NOMO-1 (cell line): Measurements from ENCODE around the gene RASSF4.

Experiments
- DNase-seq, 2 experiments: peaks; one replicate each; lab custom pipeline; 2025; ENCODE audit not compliant: unreplicated experiment in 2 of 2; lab: John Stamatoyannopoulos, UW

RASSF4 gene

DNA sequence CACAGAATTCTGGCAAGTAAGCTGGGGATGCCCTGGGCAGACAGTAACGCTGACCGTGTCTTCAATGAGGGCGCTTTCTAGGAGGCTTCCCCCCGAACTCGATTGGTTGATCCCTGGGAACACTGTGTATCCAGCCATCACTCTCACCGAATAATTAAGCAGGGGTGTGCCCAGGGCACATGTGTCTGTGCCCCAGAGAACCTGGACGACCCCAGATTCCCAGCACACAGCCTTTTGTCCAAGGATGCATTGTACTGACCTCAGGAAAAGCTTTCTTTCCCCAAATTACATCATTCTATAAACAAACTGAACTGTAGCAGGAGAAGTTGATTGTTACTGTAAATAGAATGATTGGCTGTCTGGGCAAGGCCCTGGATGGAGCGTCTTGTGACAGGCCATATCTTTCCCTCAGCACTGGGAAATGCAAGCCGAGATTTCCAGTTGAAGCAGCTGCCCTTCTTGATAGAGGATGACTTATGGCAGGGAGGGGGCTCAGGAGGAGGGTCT lies 25.6 kb downstream of the RASSF4 start:
- DNase-seq = no peak

DNA sequence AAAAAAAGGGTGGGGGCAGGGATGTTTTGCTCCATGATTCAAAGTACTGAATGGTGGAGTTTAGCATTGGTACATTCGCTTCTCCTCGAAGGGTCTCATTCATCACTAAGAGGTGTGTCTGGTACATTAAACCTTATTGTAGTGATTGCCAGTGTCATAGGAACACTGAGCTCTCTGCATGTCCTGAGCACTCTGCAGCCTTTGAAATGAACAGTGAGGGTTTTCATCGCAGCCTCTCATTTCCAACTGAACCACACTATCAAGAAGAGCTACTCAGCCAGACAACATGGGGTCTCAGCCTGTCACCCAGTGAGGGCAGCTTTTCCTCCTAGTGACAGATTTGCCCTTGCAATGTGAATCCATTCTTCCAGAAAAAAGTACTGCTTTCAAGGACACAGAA lies 26.6 kb downstream of the RASSF4 start:
- DNase-seq = no peak

DNA sequence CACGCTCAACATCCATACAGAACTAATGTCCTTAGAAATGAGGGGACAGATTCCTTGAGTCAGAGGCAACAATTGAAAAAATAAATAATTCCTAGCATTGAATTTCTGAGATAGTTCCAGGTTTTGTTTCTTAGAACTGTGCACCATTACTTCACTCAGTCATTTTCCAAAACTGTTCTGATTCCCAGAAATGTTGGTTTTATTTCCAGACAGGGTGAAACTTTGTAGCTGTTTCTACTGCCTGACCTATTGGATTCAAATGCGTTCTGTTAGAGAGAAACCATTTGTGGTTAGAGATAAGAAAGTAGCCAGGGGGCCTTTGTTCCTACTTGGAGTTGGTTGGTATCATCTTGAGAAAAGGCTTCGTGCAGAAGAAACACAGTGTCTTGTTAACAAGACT lies 27.1 kb downstream of the RASSF4 start:
- no peak for DNase-seq

GRCh38 chr10:44988957-44989585 lies 29.5 kb downstream of the RASSF4 start:
- no peak for DNase-seq

DNA sequence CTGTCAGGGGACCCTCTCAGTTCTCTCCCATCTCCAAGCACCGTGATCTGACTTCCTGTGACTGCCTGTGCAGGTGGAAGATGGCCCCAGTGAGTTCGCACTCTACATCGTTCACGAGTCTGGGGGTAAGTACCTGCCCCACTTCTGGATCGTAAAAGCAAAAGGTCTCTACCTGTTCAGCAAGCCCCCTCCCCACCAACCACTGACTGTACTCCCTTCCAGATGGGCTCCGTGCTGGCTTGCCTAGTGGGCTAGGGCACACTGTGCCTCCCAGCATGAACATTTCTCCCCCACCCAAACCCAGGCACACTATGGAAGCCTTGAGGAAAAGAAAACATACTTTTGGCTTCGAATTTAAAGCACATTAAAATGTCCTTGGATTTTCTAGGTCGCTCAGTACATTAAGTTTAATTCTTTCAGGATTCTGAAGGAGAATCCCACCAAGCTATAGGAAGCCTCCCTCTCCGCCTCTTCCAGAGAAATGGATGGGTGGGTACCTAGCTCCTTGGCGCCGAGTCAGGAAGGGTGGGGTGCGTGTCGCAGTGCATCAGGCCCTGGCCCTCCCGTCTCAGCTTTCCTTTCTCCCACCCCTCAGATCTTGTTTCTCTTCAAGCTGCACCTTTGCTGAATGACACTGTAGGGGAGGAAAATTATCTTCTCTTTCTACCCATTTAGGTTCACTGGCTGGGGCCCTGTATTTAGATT lies 30.1 kb downstream of the RASSF4 start:
- DNase-seq = no peak

DNA sequence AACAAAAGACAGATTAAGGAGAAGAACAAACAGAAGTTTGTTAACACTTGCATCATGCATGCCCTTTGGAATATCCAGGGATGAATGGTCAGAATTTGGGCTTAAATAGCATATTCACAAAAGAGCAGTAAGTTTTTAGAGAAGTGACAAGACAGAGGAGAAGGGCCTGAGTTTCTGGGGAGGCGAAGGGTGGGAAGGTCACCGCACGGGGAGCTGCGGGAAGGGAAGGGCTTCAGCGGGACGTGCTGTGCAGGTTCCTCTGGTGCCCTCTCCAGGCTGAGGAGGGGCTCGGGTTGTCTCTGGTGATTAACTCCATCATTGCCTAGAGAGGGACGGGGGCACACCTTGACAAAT lies 30.7 kb downstream of the RASSF4 start:
- DNase-seq = no peak

DNA sequence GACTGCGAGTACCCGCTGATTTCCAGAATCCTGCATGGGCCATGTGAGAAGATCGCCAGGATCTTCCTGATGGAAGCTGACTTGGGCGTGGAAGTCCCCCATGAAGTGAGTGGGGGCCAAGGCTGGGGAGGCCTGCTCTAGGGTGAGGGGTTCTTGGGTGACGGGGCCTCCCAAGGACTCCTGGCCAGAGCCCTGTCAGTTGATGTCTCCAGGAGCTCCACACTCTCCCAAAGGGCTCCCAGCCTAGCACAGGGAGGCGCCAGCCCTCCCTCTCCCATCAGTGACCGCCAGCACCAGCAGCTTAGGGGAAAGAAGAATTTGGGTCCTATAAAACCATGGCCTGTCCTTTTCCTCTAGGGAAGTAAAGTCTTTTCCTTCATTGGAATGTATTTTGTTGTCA lies 31.4 kb downstream of the RASSF4 start:
- DNase-seq = no peak

GRCh38 chr10:44991571-44991970 lies 32.0 kb downstream of the RASSF4 start:
- no peak for DNase-seq

DNA sequence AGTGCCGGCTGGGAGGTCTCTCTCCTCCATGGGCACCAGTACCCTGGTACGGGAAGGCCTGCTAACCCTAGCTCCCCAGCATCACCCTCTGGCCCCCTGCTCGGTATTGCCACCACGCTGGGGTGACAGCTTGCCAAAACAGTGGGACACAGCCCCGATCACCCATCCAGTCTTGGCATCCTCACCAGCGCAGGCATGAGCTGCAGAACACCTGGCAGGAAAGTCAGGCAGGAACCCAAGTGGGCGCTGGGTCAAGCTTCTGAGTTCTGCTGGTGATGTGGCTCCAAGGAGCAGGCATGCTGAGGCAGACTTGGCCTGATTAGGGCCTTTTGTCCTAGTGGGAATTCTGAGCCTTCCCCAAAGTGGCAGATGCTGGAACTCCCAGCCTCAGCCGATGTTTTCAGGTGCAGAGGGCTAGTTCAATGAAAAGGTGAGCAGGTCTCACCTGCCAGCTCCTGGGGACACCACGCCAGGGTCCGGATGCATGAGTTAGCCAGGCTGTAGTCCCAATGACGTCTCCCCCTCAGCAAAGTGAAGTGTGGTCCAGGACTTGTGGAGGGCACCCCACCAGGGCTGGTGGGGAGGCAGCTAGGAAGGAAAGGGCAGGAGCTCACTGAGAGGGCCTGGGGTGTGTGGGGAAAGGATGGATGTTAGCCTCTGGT lies 32.6 kb downstream of the RASSF4 start:
- no peak for DNase-seq

GRCh38 chr10:44992732-44993225 lies 33.2 kb downstream of the RASSF4 start:
- DNase-seq = no peak

DNA sequence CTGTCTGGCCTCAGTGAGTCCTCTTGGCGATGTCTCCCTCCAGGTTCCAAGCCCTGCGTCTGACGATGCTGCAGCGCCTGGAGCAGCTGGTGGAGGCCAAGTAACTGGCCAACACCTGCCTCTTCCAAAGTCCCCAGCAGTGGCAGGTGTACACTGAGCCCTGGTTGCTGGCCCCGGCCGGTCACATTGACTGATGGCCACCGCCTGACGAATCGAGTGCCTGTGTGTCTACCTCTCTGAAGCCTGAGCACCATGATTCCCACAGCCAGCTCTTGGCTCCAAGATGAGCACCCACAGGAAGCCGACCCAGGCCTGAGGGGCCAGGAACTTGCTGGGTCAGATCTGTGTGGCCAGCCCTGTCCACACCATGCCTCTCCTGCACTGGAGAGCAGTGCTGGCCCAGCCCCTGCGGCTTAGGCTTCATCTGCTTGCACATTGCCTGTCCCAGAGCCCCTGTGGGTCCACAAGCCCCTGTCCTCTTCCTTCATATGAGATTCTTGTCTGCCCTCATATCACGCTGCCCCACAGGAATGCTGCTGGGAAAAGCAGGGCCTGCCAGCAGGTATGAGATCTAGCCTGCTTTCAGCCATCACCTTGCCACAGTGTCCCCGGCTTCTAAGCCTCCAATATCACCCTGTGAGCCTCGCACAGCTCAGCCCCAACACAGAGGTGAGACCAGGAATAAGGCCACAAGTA lies 33.8 kb downstream of the RASSF4 start:
- DNase-seq = no peak

- no peak for DNase-seq
Measured at GRCh38 chr10:44993922-44994751, 34.5 kb downstream of the RASSF4 start.

GRCh38 chr10:44994752-44995530 lies 35.3 kb downstream of the RASSF4 start:
- DNase-seq = no peak

DNA sequence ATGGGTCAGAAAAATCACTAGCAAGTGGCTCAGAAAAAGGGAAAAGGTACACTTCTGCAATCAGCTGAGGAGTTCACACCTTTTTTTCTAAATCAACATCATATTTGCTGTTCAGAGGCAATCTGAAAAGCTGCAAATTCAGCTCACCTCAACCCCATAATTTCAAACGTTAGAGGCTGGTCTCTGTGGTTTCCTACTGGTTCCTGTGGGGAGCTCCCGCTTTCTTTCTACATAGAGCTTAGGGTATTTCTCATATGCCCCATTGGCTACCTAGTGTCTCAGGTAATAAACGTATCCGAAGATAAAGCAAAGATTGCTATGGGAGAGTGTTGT lies 35.9 kb downstream of the RASSF4 start:
- DNase-seq = no peak

DNA sequence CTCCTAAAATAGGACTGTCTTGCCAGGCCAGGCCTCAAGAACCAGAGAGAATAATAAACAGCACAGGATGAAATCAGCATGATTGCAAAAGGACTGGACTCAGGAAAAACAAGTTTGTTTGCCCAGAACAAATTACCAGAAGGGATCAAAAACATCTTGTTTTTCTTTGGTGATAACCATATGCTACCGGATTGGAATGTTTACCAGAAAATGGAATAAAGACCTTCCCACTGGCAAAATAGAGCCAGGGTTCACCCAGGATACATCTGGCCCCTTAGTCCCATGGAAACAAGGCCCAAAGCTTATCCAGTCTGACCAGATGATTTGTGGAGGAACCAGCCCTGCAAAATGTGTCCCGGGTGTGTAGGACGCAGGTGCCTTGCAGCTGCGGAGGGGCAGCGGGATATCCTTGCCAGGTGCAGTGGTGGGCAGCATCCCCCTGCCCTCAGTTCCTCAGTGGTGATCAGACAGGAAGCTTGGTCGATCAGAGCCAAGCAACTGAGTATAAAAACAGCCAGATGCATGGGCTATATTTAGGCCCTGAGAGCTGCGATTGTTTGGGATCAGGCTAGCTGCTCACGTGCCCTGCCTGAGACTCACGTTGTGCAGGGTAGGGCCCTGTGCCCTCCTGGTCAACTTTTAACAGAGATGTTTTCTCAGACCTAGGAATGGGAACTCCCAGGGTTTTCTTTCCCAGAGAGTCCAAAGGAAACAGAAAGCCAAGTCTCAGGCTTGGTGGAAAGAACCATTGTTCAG lies 36.5 kb downstream of the RASSF4 start:
- DNase-seq = no peak

DNA sequence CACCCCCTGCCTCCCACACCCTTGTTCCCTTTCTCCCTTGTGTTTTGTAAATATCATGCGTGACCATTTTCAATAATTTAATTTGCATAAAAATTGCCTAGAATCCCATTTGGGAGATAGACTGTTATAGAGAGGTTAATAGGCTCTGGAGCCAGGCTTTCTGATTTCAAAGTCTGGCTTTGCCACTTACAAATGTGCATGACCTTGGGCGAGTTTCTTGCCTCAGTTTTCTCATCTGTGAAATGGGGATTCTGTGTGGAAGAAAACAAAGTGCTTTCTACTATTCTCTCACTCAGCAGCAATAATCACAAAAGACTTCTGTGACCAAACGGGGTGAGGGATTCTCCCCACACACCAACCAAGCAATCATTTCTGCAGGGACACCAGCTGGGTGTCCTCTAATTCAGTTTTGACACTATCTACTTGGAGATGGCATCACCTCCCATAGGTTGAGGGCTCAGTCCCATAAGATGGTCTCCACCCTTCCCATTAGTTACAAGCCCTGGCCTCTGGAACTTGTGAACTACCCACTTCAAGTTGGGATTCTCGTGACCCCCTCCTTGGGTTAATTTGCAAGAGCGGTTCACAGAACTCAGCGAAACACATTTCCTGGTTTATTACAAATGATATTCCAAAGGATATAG lies 37.6 kb downstream of the RASSF4 start:
- no peak for DNase-seq

DNA sequence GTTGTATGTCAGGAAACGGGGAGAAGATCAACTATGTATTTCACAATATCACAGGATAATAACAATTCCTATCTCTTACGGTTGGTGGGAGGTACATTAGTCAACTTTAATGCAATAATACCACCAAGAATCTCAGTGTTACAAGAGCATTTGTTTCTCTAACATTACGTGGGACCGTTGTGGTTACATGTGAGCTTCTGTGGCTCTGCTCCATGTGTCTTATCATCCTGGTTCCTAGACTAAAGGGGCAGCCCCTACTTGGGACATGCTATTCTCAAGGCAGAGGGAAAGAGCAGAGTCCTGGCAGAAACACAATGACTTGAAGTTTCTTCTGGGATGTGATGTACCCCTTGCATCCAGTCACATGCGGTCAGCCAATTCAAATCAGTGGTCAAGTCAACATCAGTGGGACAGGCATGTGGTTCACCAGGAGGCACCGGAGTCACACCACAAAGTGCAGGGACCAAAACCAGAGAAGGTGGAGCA lies 38.6 kb downstream of the RASSF4 start:
- no peak for DNase-seq

DNA sequence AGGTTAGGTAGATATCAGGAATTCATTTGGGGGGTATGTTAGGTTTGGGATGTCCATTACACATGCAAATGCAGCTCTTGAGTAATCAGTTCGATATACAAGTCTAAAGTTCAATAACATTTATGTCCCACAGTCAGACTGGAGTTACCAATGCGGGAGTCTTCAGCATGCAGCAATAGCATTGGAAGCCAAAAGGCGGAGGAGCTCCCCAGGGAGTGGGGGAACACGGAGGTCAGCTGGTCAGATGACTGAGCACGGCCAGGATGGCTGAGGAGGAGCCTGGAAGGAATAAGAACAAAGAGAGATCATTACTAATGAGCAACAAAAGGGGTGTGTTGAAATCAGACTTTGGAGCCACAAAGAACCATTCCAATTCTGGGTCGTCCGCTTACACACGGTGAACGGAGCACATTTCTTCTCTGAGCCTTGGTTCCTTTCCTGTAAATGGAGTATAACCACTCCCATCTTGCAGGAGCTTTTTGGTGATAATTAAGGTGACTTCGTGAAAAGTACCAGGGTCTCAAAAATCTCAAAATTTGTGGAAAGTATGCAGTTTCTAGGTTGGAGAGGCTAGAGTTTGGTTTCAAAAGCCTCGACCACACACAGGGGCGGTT lies 40.6 kb downstream of the RASSF4 start:
- peak in 1 of 2 experiments; percentile 70 for DNase-seq
